GM13977 (cell line): ENCODE results near the gene TBATA.
A peak's percentile ranks its signal among the peaks of the same experiment; 100 is the strongest.

Experiments used
- DNase-seq: peaks from one replicate; pipeline ENCODE4 v3.0.0; 2012; ENCODE audit warnings: low spot score
- CTCF ChIP-seq: IDR thresholded peaks from 2 replicates; pipeline ENCODE4 v1.5.1; 2012; ENCODE audit warnings: mild to moderate bottlenecking, control low read depth; ENCODE audit not compliant: insufficient read depth; ENCODE audit errors: extremely low read depth, missing control alignments
- in situ Hi-C: fragments of 300-500 bp; cut with MboI; formaldehyde crosslinking; loops from one replicate; pipeline ENCODE4 v1.12.0; 2022; ENCODE audit warnings: low sequenced_read_pairs, low pct_unique_long_range_greater_than_20kb, mixed read lengths, inconsistent platforms; ENCODE audit not compliant: unreplicated experiment

TBATA gene

GRCh38 chr10:70762441-70763175 is 22.6 kb downstream of the TBATA start:
- in situ Hi-C loops, result loop anchor here (5.0 kb wide), 1 partner anchor 210 kb away; no protein-coding TSS in a partner anchor
- DNase-seq, result no peak

GRCh38 chr10:70761727-70762350 is 23.3 kb downstream of the TBATA start:
- DNase-seq, result no peak
- in situ Hi-C loops, result loop anchor here (5.0 kb wide), 1 partner anchor 210 kb away; no protein-coding TSS in a partner anchor
- TF ChIP-seq CTCF, result no peak

More at GRCh38 chr10:70762441-70763175, 22.6 kb downstream of the TBATA start:
- no peak for TF ChIP-seq CTCF

GRCh38 chr10:70761031-70761601 is 24.1 kb downstream of the TBATA start:
- in situ Hi-C loops, result loop anchor here (5.0 kb wide), 1 partner anchor 209 kb away; no protein-coding TSS in a partner anchor
- no peak for TF ChIP-seq CTCF
- DNase-seq, result no peak

GRCh38 chr10:70760271-70760787 is 24.8 kb downstream of the TBATA start:
- TF ChIP-seq CTCF, result no peak
- in situ Hi-C loops, result loop anchor here (5.0 kb wide), 1 partner anchor 208 kb away; no protein-coding TSS in a partner anchor
- no peak for DNase-seq

GRCh38 chr10:70759781-70760180 is 25.4 kb downstream of the TBATA start:
- TF ChIP-seq CTCF, result no peak
- in situ Hi-C loops, result loop anchor here (5.0 kb wide), 1 partner anchor 207 kb away; no protein-coding TSS in a partner anchor
- DNase-seq, result no peak

- in situ Hi-C loops, result no loop called here
- peak; percentile 77 for DNase-seq
- peak; percentile 79 for TF ChIP-seq CTCF
Observed at GRCh38 chr10:70758757-70759514, 26.2 kb downstream of the TBATA start.
